ENCODE results near the gene C5orf47.
A peak's percentile ranks its signal among the peaks of the same experiment; 100 is the strongest.

C5orf47 gene

GRCh38 chr5:173962436-173962972 lies 26.5 kb upstream of the C5orf47 start:
- DNase-seq (ENCODE audit: low read depth) = no peak
- TF ChIP-seq, protein P1, sequence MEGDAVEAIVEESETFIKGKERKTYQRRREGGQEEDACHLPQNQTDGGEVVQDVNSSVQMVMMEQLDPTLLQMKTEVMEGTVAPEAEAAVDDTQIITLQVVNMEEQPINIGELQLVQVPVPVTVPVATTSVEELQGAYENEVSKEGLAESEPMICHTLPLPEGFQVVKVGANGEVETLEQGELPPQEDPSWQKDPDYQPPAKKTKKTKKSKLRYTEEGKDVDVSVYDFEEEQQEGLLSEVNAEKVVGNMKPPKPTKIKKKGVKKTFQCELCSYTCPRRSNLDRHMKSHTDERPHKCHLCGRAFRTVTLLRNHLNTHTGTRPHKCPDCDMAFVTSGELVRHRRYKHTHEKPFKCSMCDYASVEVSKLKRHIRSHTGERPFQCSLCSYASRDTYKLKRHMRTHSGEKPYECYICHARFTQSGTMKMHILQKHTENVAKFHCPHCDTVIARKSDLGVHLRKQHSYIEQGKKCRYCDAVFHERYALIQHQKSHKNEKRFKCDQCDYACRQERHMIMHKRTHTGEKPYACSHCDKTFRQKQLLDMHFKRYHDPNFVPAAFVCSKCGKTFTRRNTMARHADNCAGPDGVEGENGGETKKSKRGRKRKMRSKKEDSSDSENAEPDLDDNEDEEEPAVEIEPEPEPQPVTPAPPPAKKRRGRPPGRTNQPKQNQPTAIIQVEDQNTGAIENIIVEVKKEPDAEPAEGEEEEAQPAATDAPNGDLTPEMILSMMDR (IDR thresholded peaks at IDR 0.05; ENCODE audit: control insufficient read depth, insufficient read depth, low read depth, low read length, missing control alignments) = no peak
- H3K4me3 ChIP-seq (ENCODE audit: control insufficient read depth, low read depth, low read length) = no peak overlapping the region

DNA sequence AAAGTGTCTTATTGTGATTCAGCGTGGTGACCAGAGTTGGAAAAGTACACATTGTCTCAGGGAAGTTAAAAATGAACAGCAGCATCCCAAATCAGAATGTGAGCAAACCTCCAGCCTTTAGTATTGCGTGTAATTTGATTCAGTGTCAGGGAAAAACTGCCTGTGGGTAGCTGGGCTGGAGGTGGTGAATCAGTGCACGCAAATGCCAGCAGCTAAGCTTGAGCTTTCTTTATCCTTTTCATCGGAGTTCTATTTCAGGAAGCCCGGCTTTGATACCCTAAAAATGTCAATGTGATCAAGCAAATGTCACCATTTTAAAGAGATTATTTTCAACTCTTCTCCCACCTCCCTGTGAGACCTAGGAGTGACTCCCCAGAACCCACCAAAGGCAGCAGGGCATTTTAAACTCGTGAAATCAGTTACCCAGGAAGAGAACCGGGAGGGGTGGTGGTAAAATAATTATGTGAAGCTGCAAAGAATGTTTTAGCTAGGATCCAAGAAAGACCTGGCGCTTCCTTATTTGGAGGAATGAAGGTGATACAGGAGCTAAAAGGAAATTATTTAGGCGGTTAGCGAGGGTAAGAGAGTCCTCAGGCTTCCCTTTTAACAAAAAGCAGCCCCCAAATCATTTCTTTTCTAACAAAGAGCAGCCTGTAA lies 25.7 kb upstream of the C5orf47 start:
- peak overlapping the region; percentile 42 for H3K4me3 ChIP-seq (ENCODE audit: control insufficient read depth, low read depth, low read length)
- DNase-seq (ENCODE audit: low read depth) = peak; percentile 37
- TF ChIP-seq, protein P1 (IDR thresholded peaks at IDR 0.05; ENCODE audit: control insufficient read depth, insufficient read depth, low read depth, low read length, missing control alignments) = no peak

DNA sequence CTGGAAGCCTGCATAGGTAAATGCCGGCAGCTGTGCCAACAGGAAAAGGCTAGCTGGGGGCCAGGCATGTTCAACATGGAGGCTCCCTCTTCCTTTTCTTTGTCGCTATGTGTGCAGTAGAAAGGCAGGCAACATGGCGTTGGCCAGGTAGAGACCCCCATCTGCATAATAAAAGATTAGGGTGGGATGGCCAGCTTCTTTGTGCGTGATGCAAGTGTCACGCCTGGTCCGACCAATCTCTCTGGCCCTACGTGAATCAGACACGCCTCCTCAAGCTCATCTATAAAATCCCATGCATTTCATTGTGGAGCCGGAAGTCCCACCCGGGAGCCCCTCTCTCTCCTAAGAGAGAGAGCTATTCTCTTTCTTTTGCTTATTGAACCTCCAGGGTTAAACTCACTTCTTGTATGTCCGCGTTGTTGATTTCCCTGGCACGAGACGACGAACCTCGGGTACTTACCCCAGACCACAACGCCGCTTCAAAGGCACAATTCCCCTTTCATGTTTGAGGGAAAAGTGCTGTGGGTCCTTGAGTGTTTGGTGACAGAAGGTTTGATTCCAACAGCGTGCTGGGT lies 25.0 kb upstream of the C5orf47 start:
- H3K4me3 ChIP-seq (ENCODE audit: control insufficient read depth, low read depth, low read length) = peak overlapping the region; percentile 42
- TF ChIP-seq, protein P1 (IDR thresholded peaks at IDR 0.05; ENCODE audit: control insufficient read depth, insufficient read depth, low read depth, low read length, missing control alignments) = no peak
- no peak for DNase-seq (ENCODE audit: low read depth)

DNA sequence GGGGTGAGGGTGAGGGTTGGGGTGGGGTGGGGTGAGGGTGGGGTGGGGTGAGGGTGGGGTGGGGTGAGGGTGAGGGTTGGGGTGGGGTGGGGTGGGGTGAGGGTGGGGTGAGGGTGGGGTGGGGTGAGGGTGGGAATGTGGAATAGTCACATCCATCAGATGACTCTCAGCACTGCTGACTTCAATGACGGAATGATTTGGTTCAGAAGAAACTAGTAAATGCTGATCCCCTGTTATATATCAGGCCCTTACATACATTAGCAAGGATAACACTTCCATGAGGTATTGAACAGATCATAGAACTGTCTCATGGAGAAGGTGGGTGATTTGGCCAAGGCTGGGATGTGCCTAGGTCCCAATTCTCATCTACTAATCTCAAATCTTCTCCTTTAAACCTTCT lies 24.5 kb upstream of the C5orf47 start:
- DNase-seq (ENCODE audit: low read depth) = no peak
- TF ChIP-seq, protein P1 (IDR thresholded peaks at IDR 0.05; ENCODE audit: control insufficient read depth, insufficient read depth, low read depth, low read length, missing control alignments) = no peak
- H3K4me3 ChIP-seq (ENCODE audit: control insufficient read depth, low read depth, low read length) = no peak overlapping the region

- H3K4me3 ChIP-seq (ENCODE audit: control insufficient read depth, low read depth, low read length) = no peak overlapping the region
- TF ChIP-seq, protein P1 (IDR thresholded peaks at IDR 0.05; ENCODE audit: control insufficient read depth, insufficient read depth, low read depth, low read length, missing control alignments) = no peak
- DNase-seq (ENCODE audit: low read depth) = no peak
These were observed 21.7 kb upstream of the C5orf47 start for GRCh38 chr5:173967241-173967640.

- H3K4me3 ChIP-seq (ENCODE audit: control insufficient read depth, low read depth, low read length) = no peak overlapping the region
- no peak for DNase-seq (ENCODE audit: low read depth)
- TF ChIP-seq, protein P1 (IDR thresholded peaks at IDR 0.05; ENCODE audit: control insufficient read depth, insufficient read depth, low read depth, low read length, missing control alignments) = no peak
These were observed 20.7 kb upstream of the C5orf47 start for GRCh38 chr5:173968154-173968797.
